Esophagus muscularis mucosa (tissue), 4 donors: ENCODE measurements around the gene CEP164.

Source experiments
- EP300 ChIP-seq: sonication (generic); formaldehyde crosslinking; IDR thresholded peaks from one replicate; pipeline ENCODE4 v1.6.1; 2017; ENCODE audit warnings: antibody characterized with exemption
- POLR2A ChIP-seq: fragments of 450-650 bp; IDR thresholded peaks from one replicate; pipeline ENCODE4 v1.6.1; 2017; ENCODE audit warnings: antibody characterized with exemption, moderate library complexity, mild to moderate bottlenecking, low read depth
- POLR2AphosphoS5 ChIP-seq, 2 donors: sonication (generic); formaldehyde crosslinking; IDR thresholded peaks; one replicate each; pipeline ENCODE4 v1.6.1; 2017; ENCODE audit warnings: antibody characterized with exemption in 2 of 2
- TF ChIP-seq, protein P1 (sequence below), 3 experiments: fragments of 200-600 bp in 2 of 3; fragments of 450-650 bp in 1 of 3; sonication (generic) in 2 of 3; IDR thresholded peaks; one replicate each; pipeline ENCODE4 v1.5.1; 2017 to 2019; ENCODE audit warnings: antibody characterized with exemption in 3 of 3, mild to moderate bottlenecking in 2 of 3, moderate library complexity in 1 of 3

DNA sequence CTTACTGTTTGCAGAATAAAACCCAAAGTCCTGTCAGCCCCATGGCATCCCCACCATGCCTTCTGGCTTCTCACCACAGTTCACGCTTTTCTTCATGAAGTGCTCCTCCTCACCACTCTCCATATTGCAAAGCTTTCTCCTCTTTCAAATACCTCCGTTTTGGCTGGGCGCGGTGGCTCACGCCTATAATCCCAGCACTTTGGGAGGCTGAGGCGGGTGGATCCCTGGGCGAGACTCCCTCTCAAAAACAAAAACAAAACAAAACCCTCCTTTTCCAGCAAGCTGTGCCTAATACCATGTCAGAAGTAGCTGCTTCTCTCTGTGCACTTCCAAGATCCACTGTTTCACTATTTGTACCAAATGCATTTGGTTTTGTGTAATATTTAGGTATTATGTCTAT, 18.3 kb upstream of the CEP164 start:
- TF ChIP-seq, protein P1, sequence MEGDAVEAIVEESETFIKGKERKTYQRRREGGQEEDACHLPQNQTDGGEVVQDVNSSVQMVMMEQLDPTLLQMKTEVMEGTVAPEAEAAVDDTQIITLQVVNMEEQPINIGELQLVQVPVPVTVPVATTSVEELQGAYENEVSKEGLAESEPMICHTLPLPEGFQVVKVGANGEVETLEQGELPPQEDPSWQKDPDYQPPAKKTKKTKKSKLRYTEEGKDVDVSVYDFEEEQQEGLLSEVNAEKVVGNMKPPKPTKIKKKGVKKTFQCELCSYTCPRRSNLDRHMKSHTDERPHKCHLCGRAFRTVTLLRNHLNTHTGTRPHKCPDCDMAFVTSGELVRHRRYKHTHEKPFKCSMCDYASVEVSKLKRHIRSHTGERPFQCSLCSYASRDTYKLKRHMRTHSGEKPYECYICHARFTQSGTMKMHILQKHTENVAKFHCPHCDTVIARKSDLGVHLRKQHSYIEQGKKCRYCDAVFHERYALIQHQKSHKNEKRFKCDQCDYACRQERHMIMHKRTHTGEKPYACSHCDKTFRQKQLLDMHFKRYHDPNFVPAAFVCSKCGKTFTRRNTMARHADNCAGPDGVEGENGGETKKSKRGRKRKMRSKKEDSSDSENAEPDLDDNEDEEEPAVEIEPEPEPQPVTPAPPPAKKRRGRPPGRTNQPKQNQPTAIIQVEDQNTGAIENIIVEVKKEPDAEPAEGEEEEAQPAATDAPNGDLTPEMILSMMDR (IDR thresholded peaks at IDR 0.05) = no peak
- TF ChIP-seq POLR2A (no peak), POLR2AphosphoS5 (IDR thresholded peaks at IDR 0.05) (no peak), EP300 (no peak)
